OCI-LY1 (cell line): ENCODE data around the gene PRPSAP2.

Experiments
- H2AFZ ChIP-seq: fragments of 200-600 bp; sonication (generic), shearing (Covaris generic); 2 replicates; pipeline ENCODE4 v1.6.0; 2014; ENCODE audit warnings: antibody characterized with exemption, mild to moderate bottlenecking, low read length
- H3F3A ChIP-seq: fragments of 200-600 bp; sonication (generic), shearing (Covaris generic); 2 replicates; pipeline ENCODE4 v1.6.0; 2014; ENCODE audit warnings: mild to moderate bottlenecking, antibody characterized with exemption, low read length, moderate library complexity; ENCODE audit not compliant: insufficient read depth
- H3K27ac ChIP-seq: fragments of 200-600 bp; sonication (generic); 2 replicates; pipeline ENCODE4 v1.5.1; 2014; ENCODE audit warnings: low read length, mixed run types, mild to moderate bottlenecking, low read depth; ENCODE audit not compliant: poor library complexity, severe bottlenecking
- H3K27me3 ChIP-seq: fragments of 200-600 bp; sonication (generic); 2 replicates; pipeline ENCODE4 v1.6.0; 2014; ENCODE audit warnings: antibody characterized with exemption, mild to moderate bottlenecking, low read length, moderate library complexity; ENCODE audit not compliant: insufficient read depth
- H3K36me3 ChIP-seq: fragments of 200-600 bp; sonication (generic); 2 replicates; pipeline ENCODE4 v1.6.1; 2014; ENCODE audit warnings: mild to moderate bottlenecking, antibody characterized with exemption, low read length, moderate library complexity, mixed read lengths; ENCODE audit not compliant: insufficient read depth
- H3K4me1 ChIP-seq: fragments of 200-600 bp; sonication (generic); 2 replicates; pipeline ENCODE4 v1.5.1; 2014; ENCODE audit warnings: mild to moderate bottlenecking, low read length, moderate library complexity; ENCODE audit not compliant: insufficient read depth, severe bottlenecking
- H3K4me2 ChIP-seq: fragments of 200-600 bp; sonication (generic), shearing (Covaris generic); 2 replicates; pipeline ENCODE4 v1.6.1; 2014; ENCODE audit warnings: low read length
- H3K4me3 ChIP-seq: fragments of 200-600 bp; sonication (generic); 2 replicates; pipeline ENCODE4 v1.5.1; 2014; ENCODE audit warnings: low read length, low read depth, mild to moderate bottlenecking, mixed read lengths; ENCODE audit not compliant: poor library complexity, severe bottlenecking
- H3K79me2 ChIP-seq: fragments of 200-600 bp; shearing (Covaris generic); 2 replicates; pipeline ENCODE4 v1.6.1; 2016; ENCODE audit warnings: mixed run types, low read length, mixed read lengths; ENCODE audit not compliant: insufficient read depth
- H3K9ac ChIP-seq: fragments of 200-600 bp; sonication (generic), shearing (Covaris generic); 2 replicates; pipeline ENCODE4 v1.6.1; 2014; ENCODE audit warnings: mild to moderate bottlenecking, low read length, mixed read lengths
- H3K9me2 ChIP-seq: fragments of 200-600 bp; sonication (generic), shearing (Covaris generic); 2 replicates; pipeline ENCODE4 v1.6.1; 2014; ENCODE audit warnings: low read depth, mild to moderate bottlenecking, low read length, mixed read lengths
- H3K9me3 ChIP-seq: fragments of 200-600 bp; shearing (Covaris generic); 2 replicates; pipeline ENCODE4 v1.6.1; 2014; ENCODE audit warnings: low read length, mixed read lengths
- H4K20me1 ChIP-seq: fragments of 200-600 bp; sonication (generic), shearing (Covaris generic); 2 replicates; pipeline ENCODE4 v1.6.0; 2016; ENCODE audit warnings: mild to moderate bottlenecking, low read length; ENCODE audit not compliant: insufficient read depth
- CTCF ChIP-seq: fragments of 200-600 bp; sonication (generic), shearing (Covaris generic); IDR thresholded peaks from 2 replicates; pipeline ENCODE4 v1.5.1; 2017; ENCODE audit warnings: mild to moderate bottlenecking, antibody characterized with exemption, low read length, moderate library complexity, mixed read lengths
- EZH2 ChIP-seq: fragments of 200-600 bp; sonication (generic), shearing (Covaris generic); IDR thresholded peaks from 2 replicates; pipeline ENCODE4 v1.8.0; 2017; ENCODE audit warnings: borderline replicate concordance, mixed run types, mild to moderate bottlenecking, antibody characterized with exemption, low read length, moderate library complexity, mixed read lengths

Gene PRPSAP2

DNA sequence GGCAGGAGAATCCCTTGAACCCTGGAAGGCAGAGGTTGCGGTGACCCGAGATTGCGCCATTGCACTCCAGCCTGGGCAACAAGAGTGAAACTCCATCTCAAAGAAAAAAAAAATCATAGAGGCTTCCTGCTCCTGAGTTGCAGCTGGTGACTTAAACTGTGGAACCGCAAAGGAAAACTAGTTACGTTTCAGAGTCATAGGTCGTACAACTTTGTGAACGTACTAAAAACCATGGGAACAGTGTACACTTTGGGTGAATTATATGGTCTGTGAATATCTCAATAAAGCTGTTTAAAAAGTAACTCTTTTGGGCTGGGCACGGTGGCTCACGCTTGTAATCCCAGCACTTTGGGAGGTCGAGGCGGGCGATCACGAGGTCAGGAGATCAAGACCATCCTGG is 117.7 kb downstream of the PRPSAP2 start:
- Histone ChIP-seq H3K27me3 (no peaks in the 10 kb centered on the region), H4K20me1 (no peaks in the 10 kb centered on the region), H3K4me2 (no peak overlapping the region), H3K9ac (no peak overlapping the region), H3K4me1 (no peaks in the 10 kb centered on the region), H3K79me2 (no peaks in the 10 kb centered on the region), H3K27ac (no peak overlapping the region), H3F3A (no peaks in the 10 kb centered on the region), H3K9me3 (no peaks in the 10 kb centered on the region), H3K4me3 (no peak overlapping the region), H3K36me3 (peaks cover 22% of the 10 kb centered on the region; the same call in 1 of the 2 replicates), H2AFZ (no peak overlapping the region), H3K9me2 (no peaks in the 10 kb centered on the region)
- TF ChIP-seq CTCF, result no peak
- TF ChIP-seq EZH2, result no peak

DNA sequence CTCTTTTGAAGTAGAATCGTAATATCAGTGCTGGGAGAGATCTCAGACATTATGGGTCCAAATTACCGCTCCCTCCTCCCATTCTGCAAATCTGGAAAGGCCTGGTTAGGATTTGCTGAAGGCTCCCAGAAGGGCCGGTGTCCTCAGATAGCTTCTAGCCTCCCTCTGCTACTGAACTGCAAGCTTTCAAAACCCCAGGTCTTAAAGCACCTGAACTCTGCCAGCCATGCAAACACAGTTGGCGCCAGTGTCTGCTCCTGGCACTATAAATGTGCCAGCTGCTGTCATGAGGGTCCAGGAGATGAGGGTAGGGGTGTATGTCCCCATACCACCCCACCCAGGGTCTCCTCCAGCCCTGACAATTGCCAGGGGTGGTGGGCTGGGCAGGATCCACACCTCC is 118.3 kb downstream of the PRPSAP2 start:
- Histone ChIP-seq H3K36me3 (peaks cover 22% of the 10 kb centered on the region; the same call in 1 of the 2 replicates), H3K4me1 (no peaks in the 10 kb centered on the region), H3K9me2 (no peaks in the 10 kb centered on the region), H3K27me3 (no peaks in the 10 kb centered on the region), H2AFZ (no peak overlapping the region), H3F3A (no peaks in the 10 kb centered on the region), H3K4me3 (no peak overlapping the region), H4K20me1 (no peaks in the 10 kb centered on the region), H3K4me2 (no peak overlapping the region), H3K9ac (no peak overlapping the region), H3K79me2 (no peaks in the 10 kb centered on the region), H3K9me3 (no peaks in the 10 kb centered on the region), H3K27ac (no peak overlapping the region)
- no peak for TF ChIP-seq EZH2
- TF ChIP-seq CTCF, result no peak

GRCh38 chr17:18977021-18977420 is 119.1 kb downstream of the PRPSAP2 start:
- no peaks in the 10 kb centered on the region for H3K4me1 ChIP-seq
- H3K27ac ChIP-seq, result no peak overlapping the region
- H3K27me3 ChIP-seq, result no peaks in the 10 kb centered on the region
- no peak overlapping the region for H3K4me3 ChIP-seq
- H4K20me1 ChIP-seq, result no peaks in the 10 kb centered on the region
- no peak overlapping the region for H3K9ac ChIP-seq
- no peak overlapping the region for H3K4me2 ChIP-seq
- H3K79me2 ChIP-seq, result no peaks in the 10 kb centered on the region
- no peak for TF ChIP-seq EZH2
- TF ChIP-seq CTCF, result no peak
- H3K36me3 ChIP-seq, result peaks cover 22% of the 10 kb centered on the region; the same call in 1 of the 2 replicates
- H2AFZ ChIP-seq, result no peak overlapping the region
- no peaks in the 10 kb centered on the region for H3K9me3 ChIP-seq
- H3K9me2 ChIP-seq, result no peaks in the 10 kb centered on the region
- H3F3A ChIP-seq, result no peaks in the 10 kb centered on the region
